Stomach (tissue), 9 donors: Measurements from ENCODE around the gene SAMD5. TPM values are rescaled to one million over a fixed set of nuclear protein-coding genes. Genes with fewer than 3 reads are reported as not detected.

Experiments
- DNase-seq, 2 donors: peaks; one replicate each; pipeline versions ENCODE4 v3.0.0 to v3.0.0-alpha.2; 2013 to 2019
- H3K27ac ChIP-seq, 5 donors: fragments of 200-600 bp in 4 of 5; sonication (generic) in 4 of 5; one replicate each; pipeline ENCODE4 v1.5.1; 2013 to 2019; ENCODE audit warnings: mild to moderate bottlenecking in 1 of 5, moderate library complexity in 1 of 5
- H3K27me3 ChIP-seq, 3 donors: fragments of 200-600 bp; sonication (generic); one replicate each; pipeline ENCODE4 v1.5.1; 2017 to 2019; ENCODE audit warnings: mixed run types in 1 of 3
- H3K36me3 ChIP-seq, 4 donors: fragments of 200-600 bp; sonication (generic); 1 replicate in 3 of 4; 2 replicates in 1 of 4; pipeline ENCODE4 v1.5.1; 2016 to 2019
- H3K4me1 ChIP-seq, 4 donors: fragments of 200-600 bp; sonication (generic); one replicate each; pipeline ENCODE4 v1.5.1; 2016 to 2019
- H3K4me3 ChIP-seq, 4 donors: fragments of 200-600 bp; sonication (generic) in 3 of 4; one replicate each; pipeline ENCODE4 v1.5.1; 2016 to 2019; ENCODE audit warnings: mild to moderate bottlenecking in 1 of 4
- H3K9me3 ChIP-seq, 4 donors: fragments of 200-600 bp; sonication (generic); one replicate each; pipeline ENCODE4 v1.5.1; 2016 to 2019
- CTCF ChIP-seq, 7 experiments: fragments of 450-650 bp in 4 of 7; fragments of 200-600 bp in 3 of 7; sonication (generic) in 3 of 7; IDR thresholded peaks; one replicate each; pipeline ENCODE4 v1.5.1; 2016 to 2019; ENCODE audit warnings: antibody characterized with exemption in 7 of 7, control low read depth in 2 of 7, mild to moderate bottlenecking in 1 of 7
- EP300 ChIP-seq: sonication (generic); formaldehyde crosslinking; IDR thresholded peaks from one replicate; pipeline ENCODE4 v1.6.1; 2017; ENCODE audit warnings: antibody characterized with exemption
- POLR2A ChIP-seq, 4 donors: fragments of 450-650 bp; IDR thresholded peaks; one replicate each; pipeline ENCODE4 v1.6.1; 2016; ENCODE audit warnings: antibody characterized with exemption in 4 of 4, control low read depth in 2 of 4, mild to moderate bottlenecking in 1 of 4, moderate library complexity in 1 of 4
- POLR2AphosphoS5 ChIP-seq, 3 donors: sonication (generic); formaldehyde crosslinking; IDR thresholded peaks; one replicate each; pipeline ENCODE4 v1.6.1; 2016; ENCODE audit warnings: antibody characterized with exemption in 3 of 3
- WGBS, 5 donors: extraction: QIAGEN DNeasy Blood & Tissue Kit in 3 of 5; methylation state at CpG; one replicate each; pipeline versions ENCODE4 v1.1.5 to v1.1.7; 2013 to 2018; 5-methylcytosine and 5-hydroxymethylcytosine counted together
- intact Hi-C: fragments of 100-400 bp; cut with DNase I; formaldehyde crosslinking; loops from one replicate; pipeline ENCODE4 v1.15.1; 2023; ENCODE audit warnings: low total_unique reads
- polyA plus RNA-seq, 3 donors: library from polyadenylated mRNA; stranded (reverse); fragments of 200-250 nt; gene quantifications; one replicate each; pipeline ENCODE4 v1.2.3, GENCODE V29; 2013
- total RNA-seq, 5 donors: library from RNA; depleted of rRNA; stranded (reverse); fragments of >200 nt; gene quantifications; one replicate each; pipeline versions ENCODE4 v1.1.0 to v1.2.3, GENCODE V29; 2014 to 2016
- donor health status: healthy with polysubstance abuse.
- donor health status: Bipolar disorder and iron deficiency.
- donor health status: healthy.

Gene SAMD5
- total and polyA plus RNA-seq, 8 donors = under 0.01 to 19.1 (median 4.0) TPM

- no peaks in the 10 kb centered on the region for H3K9me3 ChIP-seq
- no peaks in the 10 kb centered on the region for H3K36me3 ChIP-seq
- intact Hi-C loops = no loop called here
- no peak for TF ChIP-seq CTCF (IDR thresholded peaks at IDR 0.05)
- peaks cover 0 to 8% (median 0%) of the 10 kb centered on the region in 3 donors for H3K27me3 ChIP-seq
- peaks cover 0 to 12% (median 4%) of the 10 kb centered on the region in 4 donors for H3K4me1 ChIP-seq
- 89 to 97% (median 94%) methylated on average over 2 of the region's 2 CpGs for WGBS, 5 donors
- H3K4me3 ChIP-seq = no peak overlapping the region
- H3K27ac ChIP-seq = no peak overlapping the region
- no peak for DNase-seq
Measured at GRCh38 chr6:147515327-147515726, 6.8 kb downstream of the SAMD5 start.

DNA sequence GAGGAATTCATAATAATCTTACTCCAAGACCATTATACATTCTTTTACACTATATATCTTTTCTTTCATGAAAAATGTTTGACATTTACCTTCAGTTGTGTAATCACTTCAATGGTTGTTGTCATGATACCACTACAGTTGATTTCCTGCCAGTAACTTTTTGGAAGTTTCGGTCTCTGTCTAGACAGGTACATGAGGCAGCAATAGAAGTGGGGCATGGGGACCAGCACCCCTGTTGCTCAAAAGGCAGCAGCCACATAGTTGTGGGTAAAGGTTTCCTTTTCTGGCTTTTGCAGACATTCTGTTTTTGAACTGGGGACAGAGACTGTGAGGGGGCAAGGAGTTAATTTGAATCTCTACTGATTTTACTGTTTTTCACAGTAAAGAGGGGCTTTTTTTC lies 14.1 kb downstream of the SAMD5 start:
- 88 to 97% (median 94%) methylated on average over 1 of the region's 1 CpG for WGBS, 5 donors
- no peaks in the 10 kb centered on the region for H3K9me3 ChIP-seq
- no peak for DNase-seq
- no peak overlapping the region for H3K27ac ChIP-seq
- H3K4me3 ChIP-seq = no peak overlapping the region
- no peaks in the 10 kb centered on the region for H3K27me3 ChIP-seq
- H3K4me1 ChIP-seq = peaks cover 0 to 10% (median 0%) of the 10 kb centered on the region in 4 donors
- TF ChIP-seq CTCF (IDR thresholded peaks at IDR 0.05) = no peak
- no peak for TF ChIP-seq POLR2AphosphoS5 (IDR thresholded peaks at IDR 0.05)
- TF ChIP-seq EP300 = no peak
- no peak for TF ChIP-seq POLR2A (IDR thresholded peaks at IDR 0.05)
- H3K36me3 ChIP-seq = no peaks in the 10 kb centered on the region
- intact Hi-C loops = no loop called here

DNA sequence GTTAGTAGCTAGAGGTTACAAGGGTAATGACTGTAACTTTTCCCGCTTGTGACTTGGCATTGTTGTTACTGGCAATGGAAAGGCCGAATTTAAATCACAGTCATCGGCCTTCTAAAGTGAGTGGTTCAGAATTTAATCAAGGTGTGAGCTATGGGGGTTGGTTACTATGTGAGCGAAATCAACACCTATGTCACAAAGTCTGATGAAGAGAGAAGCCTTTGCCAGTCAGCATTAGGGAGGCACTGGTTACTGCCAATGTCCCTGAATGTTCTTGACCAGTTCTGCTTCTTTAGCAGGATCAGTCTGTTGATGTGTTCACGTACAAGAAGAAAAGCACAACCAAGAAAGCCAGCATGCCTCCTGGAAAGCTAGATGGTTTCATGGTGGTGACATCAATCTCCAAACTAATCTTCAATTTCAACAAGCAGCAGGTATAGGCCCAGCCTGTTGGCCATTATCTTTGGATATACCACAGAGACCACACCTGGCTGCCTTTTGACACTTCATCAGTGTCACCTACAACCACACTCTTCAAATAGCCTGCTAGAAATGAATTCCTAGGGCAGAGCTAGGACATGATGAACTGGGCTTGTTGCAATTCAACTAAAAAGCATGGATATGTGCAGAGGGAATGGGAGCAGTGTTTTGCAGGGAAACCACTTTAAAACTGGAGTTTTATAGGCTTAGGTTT lies 17.2 kb downstream of the SAMD5 start:
- no peak overlapping the region for H3K4me3 ChIP-seq
- intact Hi-C loops = no loop called here
- peaks cover 7 to 18% (median 8%) of the 10 kb centered on the region in 4 donors for H3K4me1 ChIP-seq
- 48 to 84% (median 64%) methylated on average over 5 of the region's 5 CpGs for WGBS, 5 donors
- no peaks in the 10 kb centered on the region for H3K9me3 ChIP-seq
- no peak overlapping the region for H3K27ac ChIP-seq
- DNase-seq = no peak
- TF ChIP-seq EP300 (no peak), POLR2A (IDR thresholded peaks at IDR 0.05) (no peak), POLR2AphosphoS5 (IDR thresholded peaks at IDR 0.05) (no peak), CTCF (IDR thresholded peaks at IDR 0.05) (no peak)
- no peaks in the 10 kb centered on the region for H3K27me3 ChIP-seq
- H3K36me3 ChIP-seq = no peaks in the 10 kb centered on the region

DNA sequence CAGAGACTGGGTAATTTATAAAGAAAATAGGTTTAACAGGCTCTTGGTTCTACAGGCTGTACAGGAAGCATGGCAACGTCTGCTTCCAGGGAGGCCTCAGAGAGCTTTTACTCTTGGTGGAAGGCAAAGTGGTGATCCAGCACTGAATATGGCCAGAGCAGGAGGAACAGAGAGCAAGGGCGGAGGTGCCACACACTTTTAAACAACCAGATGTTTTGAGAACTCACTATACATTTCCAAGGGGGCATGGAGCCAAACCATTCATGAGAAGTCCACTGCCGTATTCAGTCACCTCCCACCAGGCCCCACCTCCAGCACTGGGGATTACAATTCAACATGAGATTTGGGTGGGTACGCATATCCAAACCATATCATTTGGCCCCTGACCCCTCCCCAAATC lies 18.7 kb downstream of the SAMD5 start:
- TF ChIP-seq POLR2A (IDR thresholded peaks at IDR 0.05) (no peak), EP300 (no peak)
- no peaks in the 10 kb centered on the region for H3K27me3 ChIP-seq
- H3K27ac ChIP-seq = no peak overlapping the region
- WGBS, 5 donors = 81 to 94% (median 89%) methylated on average over 4 of the region's 4 CpGs
- no peaks in the 10 kb centered on the region for H3K36me3 ChIP-seq
- intact Hi-C loops = no loop called here
- peaks cover 11 to 23% (median 13%) of the 10 kb centered on the region in 4 donors for H3K4me1 ChIP-seq
- no peaks in the 10 kb centered on the region for H3K9me3 ChIP-seq
- no peak overlapping the region for H3K4me3 ChIP-seq
- no peak for DNase-seq

GRCh38 chr6:147528511-147529145 lies 20.1 kb downstream of the SAMD5 start:
- Histone ChIP-seq H3K27ac (no peak overlapping the region), H3K4me3 (no peak overlapping the region), H3K36me3 (no peaks in the 10 kb centered on the region), H3K27me3 (no peaks in the 10 kb centered on the region), H3K4me1 (peaks cover 11 to 16% (median 13%) of the 10 kb centered on the region in 4 donors), H3K9me3 (no peaks in the 10 kb centered on the region)
- no peak for TF ChIP-seq EP300
- no peak for TF ChIP-seq CTCF (IDR thresholded peaks at IDR 0.05)
- TF ChIP-seq POLR2AphosphoS5 (IDR thresholded peaks at IDR 0.05) = no peak
- TF ChIP-seq POLR2A (IDR thresholded peaks at IDR 0.05) = no peak
- no peak for DNase-seq
- intact Hi-C loops = no loop called here
